GM19238 (cell line): Measurements from ENCODE around the gene SMNDC1.
"Not testable (repeated sequence)": the region's sequence is repeated elsewhere in the genome, so short reads cannot be mapped to it uniquely, and the experiment has no call there.

ENCODE experiments used
- DNase-seq: peaks from one replicate; pipeline ENCODE4 v3.0.0; 2011; ENCODE audit warnings: low spot score; ENCODE audit not compliant: insufficient read length

Gene SMNDC1

DNA sequence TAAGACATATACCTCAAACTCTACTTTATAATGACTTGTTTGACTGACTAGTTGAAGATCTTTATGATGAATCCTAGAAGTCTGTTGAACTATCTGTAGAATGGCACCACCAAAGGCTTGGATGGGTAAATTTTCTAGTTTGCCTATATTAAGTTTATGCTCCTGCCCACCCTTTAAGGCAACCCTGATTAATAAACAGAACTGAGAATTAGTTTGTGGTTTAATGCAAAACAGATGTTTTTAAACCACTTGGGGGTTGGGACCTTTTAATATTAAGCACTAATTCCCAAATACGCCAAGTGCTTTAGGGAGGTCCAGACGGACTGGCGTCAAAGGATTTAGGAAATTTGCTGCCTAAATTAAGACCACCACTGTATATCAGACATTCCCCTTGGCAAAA is 20.5 kb downstream of the SMNDC1 start:
- no peak for DNase-seq

DNA sequence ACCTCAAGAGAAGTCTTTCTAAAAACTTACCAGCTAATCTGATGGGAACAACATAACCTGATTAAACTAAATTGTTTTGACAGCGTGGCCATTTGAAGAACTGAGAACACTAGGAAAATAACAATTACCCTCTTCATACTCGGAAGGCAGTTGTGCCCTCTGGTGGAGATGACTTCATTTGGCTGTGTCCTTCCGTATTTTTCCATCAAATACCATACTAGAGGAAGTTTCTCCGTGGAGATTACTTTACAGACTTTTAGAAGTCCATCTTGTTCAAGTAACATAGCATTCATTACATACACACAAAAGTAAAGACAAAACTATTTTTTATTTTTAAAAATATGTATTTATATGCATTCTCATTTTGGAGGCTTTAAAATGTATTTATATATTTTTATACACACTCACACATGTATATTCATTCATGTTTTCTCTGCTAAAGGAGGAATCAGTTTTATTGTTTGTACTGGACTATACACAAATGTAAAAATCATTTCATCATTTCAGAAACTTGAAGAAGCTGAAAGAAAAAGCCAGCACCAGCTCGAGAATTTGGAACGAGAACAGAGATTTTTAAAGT is 25.2 kb downstream of the SMNDC1 start:
- no peak for DNase-seq

DNA sequence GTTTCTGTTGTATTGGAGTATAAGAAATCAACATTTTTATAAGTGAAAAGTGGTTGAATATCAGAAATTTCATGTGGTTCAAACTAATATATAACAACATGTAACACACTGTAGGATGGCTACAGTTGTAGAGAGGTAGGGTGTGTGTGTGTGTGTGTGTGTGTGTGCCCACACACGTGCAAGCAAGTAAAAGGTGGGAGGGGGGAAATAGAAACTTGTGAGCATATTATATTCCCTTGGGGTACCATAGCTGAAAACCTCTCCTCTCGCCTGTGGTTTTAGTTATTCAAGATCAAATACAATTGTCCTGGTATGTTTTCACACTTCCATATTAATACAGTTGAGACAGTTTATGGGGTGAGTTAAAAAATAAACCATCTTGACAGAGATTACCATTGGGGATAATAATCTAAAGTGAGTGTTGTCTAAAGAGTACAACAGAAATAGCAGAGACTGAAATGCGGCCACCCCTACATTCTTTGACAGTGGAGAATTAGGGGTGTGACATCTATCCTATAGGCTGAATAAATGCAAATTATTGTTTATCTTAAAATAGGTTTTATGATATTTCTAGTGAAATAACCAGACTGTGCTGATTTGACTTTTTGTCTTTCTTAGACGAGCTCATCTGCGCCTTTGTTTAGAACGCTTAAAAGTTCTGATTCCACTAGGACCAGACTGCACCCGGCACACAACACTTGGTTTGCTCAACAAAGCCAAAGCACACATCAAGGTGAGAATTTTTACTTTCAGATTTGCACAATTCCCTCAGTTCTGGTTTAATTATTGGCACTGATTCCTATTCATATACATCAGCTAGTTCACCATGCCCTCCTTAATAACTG is 25.9 kb downstream of the SMNDC1 start:
- no peak for DNase-seq

DNA sequence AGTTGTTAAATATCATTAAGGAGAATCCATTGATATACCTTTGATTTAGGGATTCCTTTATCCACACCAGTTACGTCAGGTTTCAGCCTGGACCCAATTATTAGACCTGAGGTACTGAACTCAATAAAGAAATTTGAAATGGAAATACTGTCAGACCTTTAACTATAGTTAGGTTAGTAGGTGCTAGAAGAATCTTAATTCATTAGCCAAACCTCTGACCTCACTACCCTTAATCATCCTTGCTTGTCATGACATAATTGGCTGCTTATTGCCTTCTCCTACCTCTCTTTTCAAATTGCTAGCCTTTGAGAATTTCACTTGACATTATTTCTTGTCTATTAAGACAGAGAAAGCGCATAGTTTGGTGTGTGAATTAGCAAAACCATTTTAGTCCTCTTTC is 27.1 kb downstream of the SMNDC1 start:
- no peak for DNase-seq

DNA sequence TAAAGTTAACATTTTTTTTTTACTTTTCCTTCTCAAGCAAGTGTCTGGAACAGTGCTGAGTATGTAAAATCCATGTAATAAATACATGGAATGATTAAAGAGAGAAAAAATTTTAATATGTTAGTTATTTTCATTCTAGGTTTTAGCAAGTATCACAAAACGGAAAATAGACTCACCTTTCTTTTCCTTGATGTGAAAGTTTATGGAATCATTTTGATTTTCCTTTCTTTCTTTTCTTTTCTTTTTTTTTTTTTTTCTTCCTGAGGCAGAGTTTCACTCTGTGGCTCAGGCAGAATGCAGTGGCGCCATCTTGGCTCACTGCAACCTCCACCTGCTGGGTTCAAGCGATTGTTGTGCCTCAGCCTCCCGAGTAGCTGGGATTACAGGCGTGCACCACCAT is 28.1 kb downstream of the SMNDC1 start:
- DNase-seq, result no peak

DNA sequence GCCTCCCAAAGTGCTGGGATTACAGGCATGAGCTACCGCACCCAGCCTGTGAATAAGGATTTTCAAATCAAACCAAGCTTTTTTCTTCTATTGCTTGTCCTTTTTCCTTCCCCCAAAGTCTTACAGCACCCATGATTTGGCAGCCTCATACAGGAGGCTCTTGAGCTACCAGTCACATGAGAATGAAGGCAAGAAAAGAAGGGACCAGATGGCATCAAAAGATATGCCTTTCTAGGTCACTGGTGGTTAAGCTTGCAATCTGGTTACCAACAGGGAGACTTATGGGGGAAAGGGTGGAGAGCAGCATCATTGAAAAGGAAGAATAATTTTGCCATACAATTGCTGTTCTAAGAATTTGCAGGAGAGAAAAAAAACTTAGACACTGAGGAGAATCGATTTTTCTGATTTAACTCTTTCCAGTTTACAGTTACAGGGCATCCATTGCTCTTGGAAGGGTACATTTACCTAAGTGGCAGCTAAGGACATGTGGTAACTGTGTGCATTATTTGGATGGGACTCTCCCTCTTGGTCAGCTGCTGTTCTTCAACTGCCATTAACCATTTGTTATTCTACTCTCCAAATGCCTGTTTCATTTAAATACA is 29.5 kb downstream of the SMNDC1 start:
- DNase-seq, result no peak

DNA sequence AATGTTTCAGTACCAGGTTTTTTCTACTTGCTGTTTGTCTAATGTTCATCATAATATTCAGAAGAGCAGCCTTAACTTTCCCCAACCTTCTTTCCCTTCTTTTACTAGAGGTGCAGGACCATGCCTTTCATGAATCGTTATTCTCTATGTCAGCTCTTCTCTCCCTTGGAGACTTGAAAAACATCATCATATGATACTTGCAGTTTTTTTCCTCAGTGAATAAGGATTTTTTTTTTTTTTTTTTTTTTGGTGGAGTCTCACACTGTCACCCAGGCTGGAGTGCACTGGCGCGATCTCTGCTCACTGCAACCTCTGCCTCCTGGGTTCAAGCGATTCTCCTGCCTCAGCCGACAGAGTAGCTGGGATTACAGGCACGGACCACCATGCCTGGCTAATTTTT is 30.1 kb downstream of the SMNDC1 start:
- no peak for DNase-seq

DNA sequence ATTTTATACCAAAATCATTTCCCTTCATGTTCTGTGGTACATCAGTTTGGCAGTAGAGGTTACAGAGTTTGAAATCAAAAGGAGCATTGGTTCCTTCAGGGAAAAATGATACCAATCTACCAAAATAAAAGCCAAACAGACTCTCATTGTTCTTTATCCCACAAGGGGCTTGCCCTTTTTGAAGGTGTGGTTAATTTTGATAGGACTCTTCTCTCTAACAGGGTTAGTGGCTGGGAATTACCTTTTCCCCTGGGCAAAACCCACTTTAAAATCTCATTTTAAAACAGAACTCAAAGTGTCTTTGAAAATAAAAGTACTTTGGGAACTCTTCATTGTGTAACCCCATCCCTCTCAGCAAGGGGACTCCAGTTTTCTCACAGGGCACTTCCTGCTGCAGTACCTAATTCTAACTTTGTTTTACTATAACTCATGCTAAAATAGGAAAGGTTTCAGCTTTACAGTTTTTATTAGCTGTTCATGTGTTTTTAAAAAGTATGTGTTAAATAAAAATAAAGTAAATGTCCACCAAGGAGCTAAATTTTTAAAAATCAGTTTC is 30.6 kb downstream of the SMNDC1 start:
- DNase-seq, result no peak

DNA sequence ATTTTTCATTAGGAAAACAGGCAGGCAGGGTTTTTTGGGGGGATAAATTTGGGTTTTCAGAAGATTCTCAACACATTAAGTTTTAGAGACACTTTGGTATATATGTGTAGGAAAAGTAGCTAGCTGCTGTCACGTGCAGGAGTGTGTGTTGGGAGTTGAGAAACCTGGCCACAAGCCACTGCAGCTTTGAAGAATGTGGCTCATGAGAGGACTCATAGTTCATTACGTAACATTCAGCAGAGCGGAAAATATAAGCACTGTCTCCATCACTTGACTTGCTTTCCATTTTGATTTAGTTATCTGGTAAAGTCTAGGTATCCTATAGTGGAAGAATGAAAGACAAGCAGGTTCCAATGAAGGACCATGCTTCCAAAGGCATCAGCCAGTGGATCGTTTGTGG is 31.2 kb downstream of the SMNDC1 start:
- DNase-seq, result no peak

DNA sequence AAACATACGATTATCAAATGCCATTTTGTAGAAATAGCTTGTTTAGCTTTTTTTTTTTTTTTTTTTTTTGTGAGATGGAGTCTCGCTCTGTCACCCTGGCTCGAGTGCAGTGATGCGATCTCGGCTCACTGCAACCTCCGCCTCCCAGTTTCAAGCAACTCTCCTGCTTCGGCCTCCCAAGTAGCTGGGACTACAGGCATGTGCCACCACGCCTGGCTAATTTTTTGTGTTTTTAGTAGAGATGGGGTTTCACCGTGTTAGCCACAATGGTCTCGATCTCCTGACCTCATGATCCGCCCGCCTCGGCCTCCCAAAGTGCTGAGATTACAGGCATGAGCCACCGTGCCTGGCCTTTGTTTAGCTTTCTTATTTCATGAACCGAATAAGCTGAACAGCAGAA is 31.7 kb downstream of the SMNDC1 start:
- DNase-seq, result not testable (repeated sequence)

DNA sequence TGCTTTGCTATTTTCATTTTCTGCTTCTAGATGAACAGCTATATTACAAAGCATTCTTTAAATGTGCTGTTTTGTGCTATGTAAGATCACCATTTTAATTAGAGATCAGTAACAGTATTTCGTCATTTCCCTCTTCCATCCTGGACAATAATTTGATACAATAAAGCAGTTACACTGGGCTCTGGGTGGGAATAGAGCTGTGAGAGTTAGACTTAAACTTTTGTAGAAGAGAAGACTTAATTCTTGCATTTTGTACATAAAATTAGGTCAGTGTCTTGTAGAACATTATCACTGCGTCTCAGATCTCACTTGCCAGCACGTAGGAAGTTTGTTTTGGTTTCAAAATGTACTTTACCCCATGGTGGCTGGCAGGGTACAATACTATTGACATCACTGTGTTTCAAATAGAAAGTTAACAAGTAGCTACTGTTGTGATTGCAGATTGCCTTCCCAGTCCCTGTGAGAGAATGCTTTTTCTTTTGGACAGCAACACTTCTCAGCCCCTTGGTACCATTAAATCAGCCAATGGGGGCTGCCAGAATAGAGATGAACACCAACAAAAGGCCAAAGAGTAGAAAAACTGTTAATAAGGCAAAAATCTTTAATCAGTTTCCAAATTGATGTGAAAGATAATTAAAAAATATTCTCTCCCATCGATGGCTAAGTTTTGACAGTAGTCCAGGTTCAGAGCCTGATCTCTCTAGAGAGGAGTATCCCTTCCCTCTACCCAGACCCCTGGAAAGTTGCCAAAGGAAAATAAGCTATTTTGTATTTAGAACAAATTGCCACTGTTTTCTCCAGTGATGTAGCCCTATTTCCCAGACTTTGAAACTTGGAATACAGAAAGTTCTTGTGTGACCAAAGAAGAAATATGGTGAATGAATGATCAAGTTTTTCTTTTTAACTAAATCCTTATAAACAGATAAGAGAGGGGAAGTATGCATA is 35.1 kb downstream of the SMNDC1 start:
- DNase-seq, result no peak

DNA sequence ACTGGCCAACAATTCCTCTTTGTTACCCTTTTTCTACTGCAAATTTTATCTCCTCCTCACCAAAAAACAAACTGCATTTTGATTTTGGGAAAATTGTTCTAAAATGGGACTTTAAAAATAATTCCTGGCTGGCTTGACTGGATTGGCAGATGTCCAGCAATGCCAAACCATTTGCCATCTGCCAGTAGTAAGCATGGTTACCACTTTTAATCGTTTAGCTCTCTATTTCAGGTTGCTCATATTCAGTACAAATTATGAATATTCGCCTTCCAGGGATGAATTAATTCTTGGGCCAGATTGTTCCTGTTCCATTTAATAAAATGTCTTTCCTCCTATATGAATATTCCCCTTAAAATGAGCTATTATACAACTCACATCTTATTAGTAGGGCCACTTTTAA is 35.7 kb downstream of the SMNDC1 start:
- no peak for DNase-seq

DNA sequence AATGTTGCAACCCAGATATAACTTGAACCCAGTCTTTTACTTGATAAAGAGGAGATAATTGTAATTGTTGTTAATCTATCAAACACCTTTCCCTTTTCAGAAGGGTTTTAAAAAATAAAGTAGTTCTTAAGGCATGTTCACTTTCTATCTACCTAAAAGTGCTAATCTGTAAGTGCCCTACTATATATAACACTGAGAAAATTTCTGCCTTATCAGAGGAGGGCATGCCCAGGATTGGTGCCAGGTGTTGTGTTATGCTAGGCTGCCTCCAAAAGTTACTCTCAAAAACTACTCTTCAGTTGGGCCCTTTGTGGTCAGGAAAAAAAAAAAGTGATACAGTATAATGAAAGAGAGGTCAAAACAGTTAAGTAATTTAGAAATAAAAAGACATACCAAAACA is 36.3 kb downstream of the SMNDC1 start:
- no peak for DNase-seq

DNA sequence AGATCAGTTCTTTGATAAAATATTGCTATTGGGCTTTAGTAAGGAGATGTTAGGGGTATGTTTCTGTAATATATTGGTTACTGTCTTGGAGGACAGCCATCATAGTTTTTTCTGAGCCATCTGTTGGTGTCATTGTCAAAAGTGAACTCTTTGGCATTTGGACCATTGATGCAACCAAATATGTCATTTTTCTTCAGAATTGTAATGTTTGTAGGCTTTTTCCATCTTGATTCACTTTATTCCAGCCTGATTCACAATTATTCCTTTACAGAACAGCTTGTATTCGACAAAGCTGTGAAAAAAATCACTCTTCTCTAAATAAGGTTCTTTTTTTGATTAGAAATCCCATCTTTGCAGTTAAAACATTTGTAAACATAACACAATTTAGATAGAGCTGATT is 37.4 kb downstream of the SMNDC1 start:
- DNase-seq, result no peak

DNA sequence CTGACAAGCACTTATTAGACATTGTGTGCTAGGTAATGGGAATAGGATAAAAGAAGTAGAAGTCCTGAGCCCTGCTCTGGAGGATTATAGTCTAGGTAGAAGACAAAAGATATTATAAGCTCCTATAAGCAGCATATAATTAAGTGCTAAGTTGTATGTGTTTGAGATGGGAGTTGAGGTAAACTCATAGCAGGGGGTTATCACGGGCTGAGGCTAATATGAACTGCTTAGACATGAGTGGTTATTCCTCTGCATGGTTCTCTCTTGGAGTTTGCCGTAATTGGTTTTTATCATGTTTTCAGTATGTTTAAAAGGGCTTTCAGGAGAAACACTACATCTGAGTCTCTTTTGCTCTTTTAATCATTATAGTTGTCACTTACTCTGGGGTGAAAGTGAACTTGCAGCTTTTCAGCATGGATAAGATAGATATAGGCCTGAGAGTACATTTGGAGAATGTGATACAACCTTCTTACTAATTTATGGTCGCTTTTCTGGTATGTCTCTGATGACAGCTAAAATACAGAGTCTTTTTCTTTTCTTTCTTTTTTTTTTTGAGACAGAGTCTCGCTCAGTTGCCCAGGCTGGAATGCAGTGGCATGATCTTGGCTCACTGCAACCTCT is 39.0 kb downstream of the SMNDC1 start:
- no peak for DNase-seq

DNA sequence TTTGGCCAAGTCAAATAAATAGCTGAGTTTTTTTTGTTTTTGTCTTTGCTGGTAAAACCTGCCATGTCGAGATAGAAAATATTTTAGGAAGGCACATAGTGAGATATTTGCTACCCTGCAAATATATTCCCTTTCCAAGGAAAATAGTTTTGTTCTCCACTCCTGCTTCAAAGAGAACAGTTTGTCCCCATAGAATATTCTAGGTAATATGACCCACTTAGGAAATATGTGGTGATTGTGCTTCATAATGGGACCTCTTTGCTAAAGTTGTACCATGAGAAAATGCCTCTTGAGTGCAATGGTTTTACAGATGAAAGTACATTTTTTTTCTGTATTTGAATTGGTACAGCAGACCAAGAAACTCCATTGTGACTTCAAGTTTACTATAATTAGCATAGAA is 41.6 kb downstream of the SMNDC1 start:
- DNase-seq, result no peak

DNA sequence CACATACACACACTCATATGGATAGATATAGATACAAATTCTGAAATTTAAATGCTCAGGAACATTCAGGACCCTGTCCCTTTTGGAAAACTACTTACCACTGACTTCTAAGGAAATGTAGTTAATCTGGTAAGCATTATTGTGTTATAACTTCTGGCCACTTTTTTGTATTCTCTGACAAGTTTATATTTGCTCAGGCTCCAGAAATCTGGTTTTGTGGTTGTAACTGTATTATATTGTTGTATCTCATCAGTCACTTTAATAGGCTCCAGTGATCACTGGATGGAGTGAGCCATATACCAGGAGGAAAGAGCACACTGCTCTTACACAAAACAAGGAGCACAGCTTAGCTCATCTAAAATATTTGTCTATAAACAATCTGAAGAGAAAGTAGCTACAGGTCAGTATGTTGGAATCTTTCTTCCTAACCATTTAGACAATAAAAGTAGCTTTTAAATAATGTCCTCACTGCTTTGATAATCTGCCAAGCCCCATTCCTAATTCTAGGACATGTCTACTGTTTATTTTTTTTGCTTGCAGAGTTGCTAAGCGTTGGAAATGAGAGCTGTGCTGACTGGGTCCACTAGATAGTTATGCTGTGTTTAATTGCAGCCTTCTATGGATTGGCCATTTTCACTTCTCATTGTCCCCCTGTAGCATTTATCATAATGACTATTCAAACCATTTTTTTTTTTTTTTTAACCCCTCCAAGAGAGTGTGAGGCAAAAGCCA is 43.8 kb downstream of the SMNDC1 start:
- no peak for DNase-seq

DNA sequence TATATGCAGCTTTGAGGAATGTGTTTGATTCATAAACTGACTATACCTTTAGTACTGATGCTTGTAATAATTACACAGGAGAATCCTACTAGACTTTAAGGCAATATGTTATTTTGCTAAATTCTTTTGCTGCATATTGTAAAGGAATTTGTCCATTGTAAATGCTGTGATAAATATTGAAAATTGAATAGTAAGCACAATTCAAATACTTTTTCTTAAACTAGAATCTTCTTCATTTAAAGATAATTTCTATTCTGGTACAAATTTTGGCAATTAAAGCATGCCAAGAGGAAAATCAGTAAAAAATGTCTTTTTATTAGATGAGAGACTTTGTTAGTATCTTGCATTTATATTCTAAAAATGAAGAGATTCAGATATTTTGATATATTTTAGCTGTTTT is 45.4 kb downstream of the SMNDC1 start:
- no peak for DNase-seq

DNA sequence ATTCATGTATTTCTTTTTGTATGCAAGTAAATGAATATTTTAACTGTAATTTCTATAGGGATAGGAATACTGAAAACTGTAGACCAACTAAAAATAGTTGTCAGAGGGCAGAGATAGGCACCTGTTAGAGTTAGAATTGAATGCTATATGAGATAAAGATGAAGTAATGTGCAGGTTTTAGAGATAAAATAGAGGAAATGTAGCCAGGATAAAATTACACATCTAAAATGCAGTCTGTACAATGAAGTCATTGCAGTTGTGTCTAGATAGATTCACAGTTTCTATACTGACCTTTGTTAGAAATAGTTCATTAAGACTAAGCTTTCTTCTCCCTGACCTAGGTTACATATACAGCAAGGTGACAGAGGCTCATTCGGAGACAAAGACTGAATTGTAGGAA is 46.2 kb downstream of the SMNDC1 start:
- DNase-seq, result no peak

DNA sequence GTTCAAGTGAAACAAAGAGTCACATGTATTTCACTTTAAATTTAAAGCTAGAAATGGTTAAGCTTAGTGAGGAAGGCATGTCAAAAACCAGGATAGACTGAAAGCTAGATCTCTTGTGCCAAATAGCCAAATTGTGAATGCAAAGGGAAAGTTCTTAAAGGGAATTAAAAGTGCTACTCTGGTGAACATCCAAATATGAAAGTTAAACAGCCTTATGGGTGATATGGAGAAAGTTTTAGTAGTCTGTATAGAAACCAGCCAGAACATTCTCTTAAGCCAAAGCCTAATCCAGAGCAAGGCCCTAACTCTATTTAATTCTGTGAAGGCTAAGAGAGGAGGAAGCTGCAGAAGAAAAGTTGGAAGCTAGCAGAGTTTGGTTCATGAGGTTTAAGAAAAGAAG is 50.3 kb downstream of the SMNDC1 start:
- DNase-seq, result no peak
